HG03378 (cell line): ENCODE results near the gene IQGAP2.
"Not testable (repeated sequence)": the region's sequence is repeated elsewhere in the genome, so short reads cannot be mapped to it uniquely, and the experiment has no call there.

ENCODE experiments used
- ATAC-seq: cut with Tn5 transposase; IDR thresholded peaks from one replicate; pipeline ENCODE4 v1.9.1; 2021; ENCODE audit warnings: mild to moderate bottlenecking, moderate library complexity; ENCODE audit not compliant: unreplicated experiment

IQGAP2 gene

GRCh38 chr5:76733049-76733417, 329.9 kb downstream of the IQGAP2 start:
- ATAC-seq, result peak; percentile 62

GRCh38 chr5:76735762-76736545, 332.9 kb downstream of the IQGAP2 start:
- no peak for ATAC-seq

- no peak for ATAC-seq
These were observed 333.8 kb downstream of the IQGAP2 start for GRCh38 chr5:76736679-76737556.

- ATAC-seq, result no peak
These were observed 334.8 kb downstream of the IQGAP2 start for GRCh38 chr5:76737846-76738245.

GRCh38 chr5:76741506-76741905, 338.4 kb downstream of the IQGAP2 start:
- not testable (repeated sequence) for ATAC-seq

- no peak for ATAC-seq
These were observed 339.5 kb downstream of the IQGAP2 start for GRCh38 chr5:76742583-76742982.

GRCh38 chr5:76744632-76745031, 341.5 kb downstream of the IQGAP2 start:
- ATAC-seq, result no peak

- ATAC-seq, result no peak
These were observed 342.6 kb downstream of the IQGAP2 start for GRCh38 chr5:76745670-76746069.

GRCh38 chr5:76746677-76747076, 343.6 kb downstream of the IQGAP2 start:
- ATAC-seq, result no peak

GRCh38 chr5:76747706-76748105, 344.6 kb downstream of the IQGAP2 start:
- ATAC-seq, result no peak

- ATAC-seq, result no peak
These were observed 348.2 kb downstream of the IQGAP2 start for GRCh38 chr5:76751291-76751690.

- no peak for ATAC-seq
These were observed 351.6 kb downstream of the IQGAP2 start for GRCh38 chr5:76754668-76755078.

GRCh38 chr5:76755779-76756637, 352.9 kb downstream of the IQGAP2 start:
- no peak for ATAC-seq

GRCh38 chr5:76757049-76757448, 354.0 kb downstream of the IQGAP2 start:
- no peak for ATAC-seq
